ENCODE results near the gene WNK4. TPM values are rescaled to one million over a fixed set of nuclear protein-coding genes. Genes with fewer than 3 reads are reported as not detected.
"Not testable (repeated sequence)": the region's sequence is repeated elsewhere in the genome, so short reads cannot be mapped to it uniquely, and the experiment has no call there.

The WNK4 gene
- total RNA-seq, 1 experiment from 2014 or later, result 2.6 TPM

GRCh38 chr17:42769964-42770363, 10.4 kb upstream of the WNK4 start:
- H3T11ph ChIP-seq (ENCODE audit: low read length); H4K5ac ChIP-seq (ENCODE audit: insufficient read length, low read depth, low read length); H3K79me1 ChIP-seq (ENCODE audit: insufficient read depth, low read depth, low read length, poor library complexity, severe bottlenecking); H2BK5ac ChIP-seq (ENCODE audit: insufficient read length, low read length); H3K4me1 ChIP-seq (ENCODE audit: insufficient read depth, low read length); H3K27me3 ChIP-seq (ENCODE audit: insufficient read depth, low read length); H3K4me2 ChIP-seq (ENCODE audit: insufficient read depth, insufficient read length, low read length); H3K4ac ChIP-seq (ENCODE audit: low read depth, low read length); H2BK120ac ChIP-seq (ENCODE audit: low read depth, low read length, poor library complexity, severe bottlenecking); H3K18ac ChIP-seq (ENCODE audit: insufficient read length, low read depth, low read length); H4K20me1 ChIP-seq (ENCODE audit: control insufficient read depth, insufficient read depth, insufficient read length); H2BK15ac ChIP-seq (ENCODE audit: low read depth, low read length); H3K23me2 ChIP-seq (ENCODE audit: insufficient read length, low read depth, low read length, poor library complexity, severe bottlenecking); H3K36me3 Mint-ChIP-seq (ENCODE audit: insufficient read depth in 1 of 3, low read depth in 3 of 3); H3K9me3 ChIP-seq (ENCODE audit: control insufficient read depth, low read depth, low read length); H3K27ac ChIP-seq (ENCODE audit: insufficient read length, low read depth, low read length); H3K79me2 ChIP-seq (ENCODE audit: insufficient read depth, low read length); DNase-seq; H3K4me3 Mint-ChIP-seq; H2BK20ac ChIP-seq (ENCODE audit: low read depth, low read length, poor library complexity, severe bottlenecking); H3K14ac ChIP-seq (ENCODE audit: insufficient read depth, low read length); H3K9me3 Mint-ChIP-seq; H4K8ac ChIP-seq (replicated peaks; ENCODE audit: insufficient read length, low read depth, low read length); H3K56ac ChIP-seq (ENCODE audit: insufficient read length, low read depth, low read length); H2AK5ac ChIP-seq (ENCODE audit: insufficient read length, low read length); H2AFZ ChIP-seq (ENCODE audit: low read length); H3K9ac ChIP-seq (ENCODE audit: extremely low read depth, insufficient read length, low read length); H4K91ac ChIP-seq (ENCODE audit: insufficient read length, low read depth, low read length); H2BK12ac ChIP-seq (ENCODE audit: insufficient read length, low read depth, low read length); H3K27ac Mint-ChIP-seq; H3K23ac ChIP-seq (ENCODE audit: insufficient read length, low read depth, low read length): not testable (repeated sequence)
- Mint-ChIP-seq H3K27me3 (ENCODE audit: low read depth) (peaks cover 10% of the 10 kb centered on the region), H3K4me1 (peaks cover 8 to 11% of the 10 kb centered on the region in 2 experiments)
- no CpG with 5 or more reads among the region's 10 CpGs for WGBS (ENCODE audit: extremely low coverage, insufficient read length, low lambda C conversion rate)

Measured in H9 (cell line).